T-helper 9 cell (primary cell): ENCODE measurements around the gene TCEA2.
"Not testable (repeated sequence)": the region's sequence is repeated elsewhere in the genome, so short reads cannot be mapped to it uniquely, and the experiment has no call there.

Experiments used
- DNase-seq: peaks from one replicate; pipeline ENCODE4 v3.0.0-alpha.2; 2020

TCEA2 gene

DNA sequence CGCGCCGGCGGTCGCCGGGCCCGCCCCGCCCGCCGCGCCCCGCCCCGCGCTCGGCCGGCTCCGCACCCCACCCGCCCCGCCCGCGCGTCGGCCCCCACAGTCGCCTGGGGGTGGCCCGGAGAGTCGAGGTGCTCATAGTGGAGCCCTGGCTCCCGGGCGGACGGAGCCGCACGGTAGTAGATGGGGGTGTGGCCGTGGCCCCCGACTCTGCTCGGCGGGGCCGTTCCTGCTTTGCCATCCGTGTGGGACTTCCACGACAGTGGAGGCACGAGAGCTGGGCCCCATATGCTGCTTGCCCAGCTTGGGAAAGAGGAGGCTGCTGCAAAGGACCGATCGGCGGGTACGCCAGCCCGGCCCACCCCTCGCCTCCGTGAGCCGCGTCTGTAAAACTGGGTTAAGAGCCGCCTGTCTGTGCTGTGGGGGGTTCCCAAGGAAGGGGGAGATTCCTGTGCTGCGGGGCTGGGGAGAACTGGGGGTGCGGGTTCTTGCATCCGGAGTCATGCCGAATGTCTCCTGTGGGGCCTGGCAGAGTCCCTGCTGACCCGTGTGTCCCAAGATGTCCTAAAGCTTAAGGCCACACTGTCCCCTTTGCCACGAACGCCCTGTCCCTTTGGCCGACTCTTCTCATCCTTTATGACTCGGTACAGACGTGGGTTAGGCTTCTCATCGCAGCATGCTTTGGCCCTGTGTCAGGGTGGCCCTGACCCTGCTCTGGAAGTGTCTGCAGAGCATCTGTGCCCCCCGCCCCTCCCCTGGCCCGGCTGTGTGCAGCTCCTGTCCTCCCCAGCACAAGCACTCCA, 17.2 kb downstream of the TCEA2 start, which contains the start of gene OPRL1:
Gene OPRL1, plus strand, starts transcription at position 70 of the 800 bp plus-strand sequence. CDS start 12,639 bp downstream, outside the sequence.
- DNase-seq = peak; percentile 58

- no peak for DNase-seq
Measured at GRCh38 chr20:64080813-64081623, 18.0 kb downstream of the TCEA2 start.

DNA sequence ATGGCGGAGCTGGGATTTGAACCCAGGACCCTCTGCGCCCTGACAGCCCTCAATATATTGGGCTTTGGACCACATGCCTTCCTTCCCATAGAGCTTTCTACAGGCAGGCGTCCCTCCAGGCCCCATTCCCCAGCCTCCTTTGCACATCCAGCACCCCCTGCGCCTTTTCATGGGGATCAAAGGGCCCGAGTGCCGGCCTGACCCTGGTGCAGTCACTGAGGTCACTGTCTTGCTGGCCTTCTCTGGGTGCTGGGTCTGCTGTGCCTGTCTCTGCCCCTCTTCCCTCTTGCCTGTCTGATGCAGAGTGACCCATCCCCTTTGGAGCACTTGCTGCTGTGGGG, 18.6 kb downstream of the TCEA2 start:
- no peak for DNase-seq

GRCh38 chr20:64082126-64082731, 19.2 kb downstream of the TCEA2 start:
- DNase-seq = no peak

DNA sequence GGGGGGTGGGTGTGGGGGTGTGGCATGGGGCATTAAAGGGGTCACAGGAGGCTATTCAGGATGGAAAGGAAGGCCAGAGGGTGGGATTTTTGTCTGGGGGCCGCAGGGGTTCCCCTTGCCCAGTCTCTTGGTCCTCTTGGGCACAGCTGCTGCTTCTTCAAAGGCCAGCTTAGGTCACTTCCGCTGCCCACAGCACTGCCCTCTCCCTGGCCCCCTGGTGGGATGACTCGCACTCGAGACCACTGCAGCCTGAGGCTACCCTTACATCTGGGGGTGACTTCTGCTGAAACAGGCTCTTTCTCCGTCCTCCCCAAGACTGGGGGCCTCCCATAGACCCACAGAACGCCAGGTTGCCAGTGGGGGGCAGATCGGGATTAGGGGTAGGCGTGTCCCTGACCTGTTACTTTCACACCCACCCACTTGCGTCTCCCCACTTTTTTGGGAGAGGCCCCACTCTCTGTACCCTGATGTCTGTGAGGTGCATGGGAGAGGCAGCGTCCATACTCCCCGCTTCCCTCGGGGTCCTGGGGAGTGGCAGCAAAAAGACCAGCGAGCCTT, 19.9 kb downstream of the TCEA2 start:
- no peak for DNase-seq

DNA sequence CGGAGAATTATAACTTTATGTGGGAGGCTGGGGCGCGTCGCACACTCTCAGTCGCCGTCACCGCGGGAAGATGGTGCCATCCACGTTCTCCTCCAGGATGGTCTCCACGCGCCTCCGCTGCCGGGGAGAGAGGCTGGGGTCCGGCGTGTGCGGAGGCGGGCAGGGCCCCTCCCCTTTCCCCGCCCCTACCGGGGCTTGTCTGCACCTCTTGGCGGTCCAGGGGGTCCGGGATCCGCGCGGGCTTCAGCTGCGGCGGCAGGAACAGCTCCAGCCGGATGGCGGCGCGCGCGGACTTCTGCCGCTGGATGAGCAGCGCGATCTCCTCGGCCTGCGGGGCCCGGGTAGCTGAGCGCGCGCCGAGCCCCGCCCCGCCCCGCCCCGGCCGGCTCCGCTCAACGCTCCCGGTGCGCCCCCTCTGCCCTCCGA, 20.4 kb downstream of the TCEA2 start:
- peak; percentile 56 for DNase-seq

DNA sequence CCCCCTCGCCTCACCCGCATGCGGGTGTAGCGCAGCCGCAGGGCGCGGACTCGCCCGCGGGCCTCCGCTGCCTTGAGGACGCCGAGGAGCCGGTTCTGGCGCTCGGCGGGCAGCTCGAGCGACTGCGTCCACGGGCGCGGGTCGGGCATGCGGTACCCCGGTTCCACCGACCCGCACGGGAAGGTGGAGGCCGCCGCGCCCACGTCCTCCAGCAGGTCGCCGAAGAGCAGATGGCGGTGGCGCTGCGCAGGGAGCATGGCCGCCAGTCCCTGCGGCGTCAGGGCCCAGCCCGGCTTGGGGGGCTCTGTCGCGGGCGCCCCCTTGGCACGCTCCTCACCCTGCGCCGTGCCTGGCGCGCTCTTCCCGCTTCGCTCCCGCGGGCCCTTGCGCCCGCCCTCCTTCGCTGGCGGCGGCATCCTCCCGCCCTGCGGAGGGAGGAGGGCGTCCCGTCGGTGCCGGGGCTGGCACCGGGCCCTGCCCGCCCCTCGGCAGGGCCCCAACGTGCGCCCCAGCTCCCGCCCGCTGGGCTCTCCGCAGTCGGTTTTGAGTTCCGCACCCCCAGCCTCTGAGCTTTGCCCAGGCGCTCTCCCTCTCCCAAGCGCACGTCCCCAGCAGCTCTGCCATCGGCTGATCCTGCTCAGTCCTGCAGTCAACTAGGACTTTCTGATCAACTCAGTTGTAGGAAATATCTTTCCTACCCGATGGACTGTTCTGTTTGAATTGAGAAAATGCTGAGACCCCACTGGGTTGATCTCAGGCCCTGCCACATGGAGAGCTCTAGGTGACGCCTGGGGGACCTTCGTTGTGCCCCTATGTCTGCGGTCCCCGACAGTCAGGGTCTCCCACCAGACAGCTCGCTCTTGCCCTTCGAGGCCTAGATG, 21.0 kb downstream of the TCEA2 start, which contains the start of gene LKAAEAR1:
Gene LKAAEAR1, minus strand, starts transcription at position 595 of the 881 bp plus-strand sequence. Its CDS starts 179 bp downstream, at position 416.
- no peak for DNase-seq

- no peak for DNase-seq
Measured at GRCh38 chr20:64084685-64085152, 21.7 kb downstream of the TCEA2 start.

- DNase-seq = no peak
Measured at GRCh38 chr20:64086801-64087200, 23.8 kb downstream of the TCEA2 start.

DNA sequence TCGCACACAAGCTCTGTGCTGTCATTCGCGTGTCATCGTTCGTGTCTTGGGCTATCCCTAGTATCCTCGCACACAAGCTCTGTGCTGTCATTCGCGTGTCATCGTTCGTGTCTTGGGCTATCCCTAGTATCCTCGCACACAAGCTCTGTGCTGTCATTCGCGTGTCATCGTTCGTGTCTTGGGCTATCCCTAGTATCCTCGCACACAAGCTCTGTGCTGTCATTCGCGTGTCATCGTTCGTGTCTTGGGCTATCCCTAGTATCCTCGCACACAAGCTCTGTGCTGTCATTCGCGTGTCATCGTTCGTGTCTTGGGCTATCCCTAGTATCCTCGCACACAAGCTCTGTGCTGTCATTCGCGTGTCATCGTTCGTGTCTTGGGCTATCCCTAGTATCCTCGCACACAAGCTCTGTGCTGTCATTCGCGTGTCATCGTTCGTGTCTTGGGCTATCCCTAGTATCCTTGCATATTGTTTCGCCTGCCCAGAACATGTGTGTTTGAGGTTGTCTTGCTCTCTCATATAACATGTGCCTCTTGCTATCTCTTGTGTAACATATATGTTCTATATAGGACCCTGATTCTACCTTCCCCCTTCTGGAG, 24.3 kb downstream of the TCEA2 start:
- not testable (repeated sequence) for DNase-seq

GRCh38 chr20:64088586-64088985, 25.6 kb downstream of the TCEA2 start:
- not testable (repeated sequence) for DNase-seq

GRCh38 chr20:64090165-64090564, 27.2 kb downstream of the TCEA2 start:
- DNase-seq = no peak

GRCh38 chr20:64091340-64091739, 28.3 kb downstream of the TCEA2 start:
- no peak for DNase-seq

DNA sequence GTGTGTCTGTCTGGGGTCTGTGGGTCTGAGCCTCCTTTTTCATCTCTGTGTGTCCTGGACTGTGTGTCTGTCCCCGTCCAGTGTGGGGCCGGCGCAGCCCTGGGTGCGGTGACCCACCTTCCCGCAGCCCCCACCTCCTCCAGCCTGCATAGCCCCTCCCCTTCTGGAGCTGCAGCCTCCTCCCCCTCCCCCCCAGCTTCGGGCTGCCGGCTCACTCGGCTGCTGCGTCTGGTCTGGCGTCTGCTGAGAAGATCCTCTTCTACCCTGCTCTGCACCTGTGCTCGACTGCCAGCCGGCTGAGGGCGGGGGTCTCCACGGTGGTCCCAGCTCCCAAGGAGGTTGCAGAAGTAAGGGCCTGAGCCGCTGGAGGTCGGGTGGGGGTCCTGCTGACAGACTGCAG, 28.8 kb downstream of the TCEA2 start:
- DNase-seq = no peak

- no peak for DNase-seq
Measured at GRCh38 chr20:64092258-64093012, 29.4 kb downstream of the TCEA2 start.

DNA sequence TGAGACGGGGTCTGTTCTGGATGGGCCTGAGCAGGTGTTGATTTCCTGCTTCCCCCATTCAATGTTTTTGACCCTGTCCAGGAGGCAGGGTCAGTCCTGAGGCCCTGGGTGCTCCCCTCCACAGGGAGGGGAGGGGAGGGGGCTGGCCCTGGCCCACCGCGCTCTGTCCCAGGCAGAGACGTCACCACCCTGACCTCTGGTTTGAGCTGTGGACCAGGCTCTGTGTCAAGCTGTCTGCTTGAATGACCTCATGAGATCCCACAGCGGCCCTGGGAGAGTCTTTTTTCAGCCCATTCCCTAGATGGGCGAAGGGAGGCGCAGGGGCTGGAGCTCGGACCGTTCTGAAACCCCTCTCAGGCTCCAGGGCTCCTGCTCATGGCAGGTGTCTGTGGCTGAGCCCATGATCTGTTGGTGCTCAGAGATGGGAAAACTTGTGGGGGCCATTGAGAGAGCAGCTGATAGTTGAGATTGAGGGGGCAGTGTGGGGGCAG, 30.1 kb downstream of the TCEA2 start:
- no peak for DNase-seq

DNA sequence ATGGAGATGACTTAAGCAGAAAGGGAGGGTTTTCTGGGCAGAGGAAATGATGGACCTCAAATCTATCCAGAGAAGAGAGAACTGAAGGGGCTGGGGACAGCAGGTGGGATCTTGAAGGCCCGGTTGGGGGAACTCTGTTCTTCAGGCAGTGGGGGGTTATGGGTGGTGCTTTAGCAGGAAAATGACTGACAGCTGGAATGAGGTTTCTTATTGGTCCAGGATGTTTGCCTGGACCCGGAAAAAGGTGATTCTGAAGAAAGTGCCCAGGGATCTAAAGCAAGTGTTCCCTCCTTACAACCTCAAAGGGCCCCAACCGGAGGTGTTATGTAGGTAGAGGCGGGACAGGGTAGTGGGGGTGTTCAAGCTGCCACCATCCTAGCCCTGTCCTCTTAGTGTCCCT, 32.5 kb downstream of the TCEA2 start:
- DNase-seq = no peak

DNA sequence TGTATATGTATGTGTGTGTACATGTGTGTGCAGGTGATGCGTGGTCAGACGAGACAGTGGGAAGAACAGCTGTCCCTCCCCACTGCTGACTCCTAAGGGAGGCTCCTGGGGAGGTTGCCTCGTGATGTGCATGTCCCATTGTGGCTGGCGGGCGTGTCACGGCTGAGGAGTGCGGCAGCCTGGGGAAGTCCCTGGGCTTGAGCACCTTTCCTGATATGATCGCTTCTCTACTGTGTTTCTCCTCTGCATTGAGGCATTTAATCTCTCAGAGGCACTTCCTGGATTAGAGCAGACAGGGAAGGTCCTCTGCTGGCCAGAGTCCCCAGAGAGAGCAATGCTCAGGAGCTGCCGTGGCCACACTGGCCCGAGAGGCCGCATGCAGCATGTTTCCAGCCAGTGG, 32.9 kb downstream of the TCEA2 start:
- DNase-seq = no peak

GRCh38 chr20:64096535-64096934, 33.5 kb downstream of the TCEA2 start:
- no peak for DNase-seq

DNA sequence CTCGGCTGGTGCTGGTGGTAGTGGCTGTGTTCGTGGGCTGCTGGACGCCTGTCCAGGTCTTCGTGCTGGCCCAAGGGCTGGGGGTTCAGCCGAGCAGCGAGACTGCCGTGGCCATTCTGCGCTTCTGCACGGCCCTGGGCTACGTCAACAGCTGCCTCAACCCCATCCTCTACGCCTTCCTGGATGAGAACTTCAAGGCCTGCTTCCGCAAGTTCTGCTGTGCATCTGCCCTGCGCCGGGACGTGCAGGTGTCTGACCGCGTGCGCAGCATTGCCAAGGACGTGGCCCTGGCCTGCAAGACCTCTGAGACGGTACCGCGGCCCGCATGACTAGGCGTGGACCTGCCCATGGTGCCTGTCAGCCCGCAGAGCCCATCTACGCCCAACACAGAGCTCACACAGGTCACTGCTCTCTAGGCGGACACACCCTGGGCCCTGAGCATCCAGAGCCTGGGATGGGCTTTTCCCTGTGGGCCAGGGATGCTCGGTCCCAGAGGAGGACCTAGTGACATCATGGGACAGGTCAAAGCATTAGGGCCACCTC, 35.5 kb downstream of the TCEA2 start:
- DNase-seq = no peak
